HEK293 (cell line): ENCODE measurements around the gene ACHE.
A peak's percentile ranks its signal among the peaks of the same experiment; 100 is the strongest.

ENCODE experiments used
- CTCF ChIA-PET: fragments of 350-600 bp; formaldehyde crosslinking; extraction: SDS; loops from one replicate; lab custom pipeline; 2021; ENCODE audit warnings: antibody characterized with exemption; lab: Yijun Ruan, JAX
- POLR2A ChIA-PET: fragments of 300-600 bp; formaldehyde crosslinking; extraction: SDS; loops from one replicate; lab custom pipeline; 2020; ENCODE audit warnings: antibody characterized with exemption, inconsistent platforms; lab: Yijun Ruan, JAX
- H3K27ac ChIP-seq: fragments of 200-500 bp; sonication (Bioruptor generic); 2 replicates; pipeline ENCODE4 v1.5.1; 2014; ENCODE audit warnings: low read depth, low read length, control low read depth, inconsistent platforms; ENCODE audit errors: extremely low read depth
- H3K36me3 ChIP-seq, 2 experiments: fragments of 200-500 bp in 1 of 2; sonication (Bioruptor generic) in 1 of 2; 1 replicate in 1 of 2; 2 replicates in 1 of 2; pipeline ENCODE4 v1.5.1; 2014 to 2017; ENCODE audit warnings: inconsistent platforms in 2 of 2, low read length in 2 of 2; ENCODE audit not compliant: control insufficient read depth in 2 of 2, insufficient read depth in 1 of 2
- H3K4me1 ChIP-seq: fragments of 200-500 bp; sonication (Bioruptor generic); 2 replicates; pipeline ENCODE4 v1.5.1; 2014; ENCODE audit warnings: mild to moderate bottlenecking, low read length, inconsistent platforms; ENCODE audit not compliant: control insufficient read depth, insufficient read depth
- H3K4me3 ChIP-seq: 2 replicates; pipeline ENCODE4 v1.5.1; 2011; ENCODE audit warnings: low read depth, mild to moderate bottlenecking, control low read depth, low read length, moderate library complexity
- H3K9me3 ChIP-seq: fragments of 200-500 bp; sonication (Bioruptor generic); 2 replicates; pipeline ENCODE4 v1.5.1; 2014; ENCODE audit warnings: low read depth, low read length, inconsistent platforms; ENCODE audit not compliant: control insufficient read depth, insufficient read depth
- MYNN ChIP-seq: fragments of 450-650 bp; formaldehyde crosslinking; IDR thresholded peaks from 2 replicates; pipeline ENCODE4 v1.5.1; 2016; ENCODE audit warnings: missing biosample characterization, missing genetic modification characterization, borderline replicate concordance
- ZBTB17 ChIP-seq: fragments of 450-650 bp; formaldehyde crosslinking; IDR thresholded peaks from 2 replicates; pipeline ENCODE4 v1.5.1; 2016; ENCODE audit warnings: missing biosample characterization, missing genetic modification characterization
- ZFP41 ChIP-seq: fragments of 450-650 bp; formaldehyde crosslinking; IDR thresholded peaks from 2 replicates; pipeline ENCODE4 v1.5.1; 2016; ENCODE audit warnings: missing biosample characterization, missing genetic modification characterization, borderline replicate concordance
- ZNF140 ChIP-seq: fragments of 450-650 bp; formaldehyde crosslinking; IDR thresholded peaks from 2 replicates; pipeline ENCODE4 v1.5.1; 2016; ENCODE audit warnings: missing biosample characterization, missing genetic modification characterization
- ZNF175 ChIP-seq: fragments of 450-650 bp; formaldehyde crosslinking; IDR thresholded peaks from 2 replicates; pipeline ENCODE4 v1.5.1; 2016; ENCODE audit warnings: missing biosample characterization, missing genetic modification characterization
- ZNF266 ChIP-seq: fragments of 450-650 bp; formaldehyde crosslinking; IDR thresholded peaks from 2 replicates; pipeline ENCODE4 v1.5.1; 2016; ENCODE audit warnings: missing biosample characterization, missing genetic modification characterization, low read depth
- ZNF274 ChIP-seq, 2 experiments: fragments of 200-500 bp in 1 of 2; fragments of 450-650 bp in 1 of 2; sonication (Bioruptor generic) in 1 of 2; formaldehyde crosslinking in 1 of 2; IDR thresholded peaks; 2 replicates each; pipeline versions ENCODE4 v1.5.1 to v1.6.1; 2014 to 2016; ENCODE audit warnings: borderline replicate concordance in 1 of 2, inconsistent platforms in 1 of 2, low read length in 1 of 2, missing biosample characterization in 1 of 2, missing genetic modification characterization in 1 of 2
- ZNF354C ChIP-seq: fragments of 450-650 bp; formaldehyde crosslinking; IDR thresholded peaks from 2 replicates; pipeline ENCODE4 v1.5.1; 2016; ENCODE audit warnings: missing biosample characterization, missing genetic modification characterization, low read depth, borderline replicate concordance
- ZNF366 ChIP-seq: fragments of 450-650 bp; formaldehyde crosslinking; conservative IDR thresholded peaks from 2 replicates; pipeline ENCODE4 v1.5.1; 2016; ENCODE audit warnings: missing biosample characterization, missing genetic modification characterization
- ZNF394 ChIP-seq: fragments of 450-650 bp; formaldehyde crosslinking; IDR thresholded peaks from 2 replicates; pipeline ENCODE4 v1.5.1; 2016; ENCODE audit warnings: missing biosample characterization, missing genetic modification characterization, mild to moderate bottlenecking, moderate library complexity, borderline replicate concordance
- ZNF433 ChIP-seq: fragments of 450-650 bp; formaldehyde crosslinking; IDR thresholded peaks from 2 replicates; pipeline ENCODE4 v1.5.1; 2016; ENCODE audit warnings: missing biosample characterization, missing genetic modification characterization, low read depth
- ZNF623 ChIP-seq: fragments of 450-650 bp; formaldehyde crosslinking; IDR thresholded peaks from 2 replicates; pipeline ENCODE4 v1.5.1; 2016; ENCODE audit warnings: missing biosample characterization, missing genetic modification characterization
- ZNF747 ChIP-seq: fragments of 450-650 bp; formaldehyde crosslinking; IDR thresholded peaks from 2 replicates; pipeline ENCODE4 v1.5.1; 2016; ENCODE audit warnings: missing biosample characterization, missing genetic modification characterization
- ZSCAN16 ChIP-seq: fragments of 450-650 bp; formaldehyde crosslinking; IDR thresholded peaks from 2 replicates; pipeline ENCODE4 v1.5.1; 2016; ENCODE audit warnings: missing biosample characterization, missing genetic modification characterization
- ZXDB ChIP-seq: fragments of 450-650 bp; formaldehyde crosslinking; IDR thresholded peaks from 2 replicates; pipeline ENCODE4 v1.5.1; 2016; ENCODE audit warnings: missing biosample characterization, missing genetic modification characterization
- TF ChIP-seq, protein P1 (sequence below): fragments of 450-650 bp; formaldehyde crosslinking; IDR thresholded peaks from 2 replicates; pipeline ENCODE4 v1.5.1; 2017; ENCODE audit warnings: missing biosample characterization, missing genetic modification characterization
- TF ChIP-seq, protein P2 (sequence below): fragments of 450-650 bp; formaldehyde crosslinking; IDR thresholded peaks from 2 replicates; pipeline ENCODE4 v1.5.1; 2016; ENCODE audit warnings: missing biosample characterization, missing genetic modification characterization
- TF ChIP-seq, protein P3 (sequence below): fragments of 450-650 bp; formaldehyde crosslinking; IDR thresholded peaks from 2 replicates; pipeline ENCODE4 v1.5.1; 2016; ENCODE audit warnings: missing biosample characterization, missing genetic modification characterization
- TF ChIP-seq, protein P4 (sequence below): fragments of 450-650 bp; formaldehyde crosslinking; IDR thresholded peaks from 2 replicates; pipeline ENCODE4 v1.5.1; 2016; ENCODE audit warnings: missing biosample characterization, missing genetic modification characterization

ACHE gene

DNA sequence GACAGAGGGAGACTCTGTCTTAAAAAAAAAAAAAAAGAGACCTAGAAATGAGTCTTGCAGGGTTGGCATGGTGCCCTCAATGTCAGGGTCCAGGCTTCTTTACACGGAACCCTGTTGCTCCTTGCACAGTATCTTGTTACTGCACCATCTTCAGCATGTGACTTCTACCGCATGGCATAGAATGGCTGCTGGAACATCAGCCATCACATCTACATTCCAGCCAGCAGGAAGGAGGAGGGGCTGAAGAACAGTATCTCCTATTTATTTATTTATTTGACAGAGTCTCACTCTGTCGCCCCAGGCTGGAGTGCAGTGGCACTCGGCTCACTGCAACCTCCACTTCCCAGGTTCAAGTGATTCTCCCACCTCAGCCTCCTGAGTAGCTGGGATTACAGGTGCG is 3.7 kb upstream of the ACHE start:
- TF ChIP-seq ZNF433 (tag by site-specific recombination) (no peak), ZSCAN16 (tag by site-specific recombination) (no peak), ZXDB (tag by site-specific recombination) (0 out of 2 replicates have a peak, but pooled peaks have one; percentile 28)
- TF ChIP-seq, protein P1, sequence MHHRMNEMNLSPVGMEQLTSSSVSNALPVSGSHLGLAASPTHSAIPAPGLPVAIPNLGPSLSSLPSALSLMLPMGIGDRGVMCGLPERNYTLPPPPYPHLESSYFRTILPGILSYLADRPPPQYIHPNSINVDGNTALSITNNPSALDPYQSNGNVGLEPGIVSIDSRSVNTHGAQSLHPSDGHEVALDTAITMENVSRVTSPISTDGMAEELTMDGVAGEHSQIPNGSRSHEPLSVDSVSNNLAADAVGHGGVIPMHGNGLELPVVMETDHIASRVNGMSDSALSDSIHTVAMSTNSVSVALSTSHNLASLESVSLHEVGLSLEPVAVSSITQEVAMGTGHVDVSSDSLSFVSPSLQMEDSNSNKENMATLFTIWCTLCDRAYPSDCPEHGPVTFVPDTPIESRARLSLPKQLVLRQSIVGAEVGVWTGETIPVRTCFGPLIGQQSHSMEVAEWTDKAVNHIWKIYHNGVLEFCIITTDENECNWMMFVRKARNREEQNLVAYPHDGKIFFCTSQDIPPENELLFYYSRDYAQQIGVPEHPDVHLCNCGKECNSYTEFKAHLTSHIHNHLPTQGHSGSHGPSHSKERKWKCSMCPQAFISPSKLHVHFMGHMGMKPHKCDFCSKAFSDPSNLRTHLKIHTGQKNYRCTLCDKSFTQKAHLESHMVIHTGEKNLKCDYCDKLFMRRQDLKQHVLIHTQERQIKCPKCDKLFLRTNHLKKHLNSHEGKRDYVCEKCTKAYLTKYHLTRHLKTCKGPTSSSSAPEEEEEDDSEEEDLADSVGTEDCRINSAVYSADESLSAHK (tag by site-specific recombination): no peak
- POLR2A ChIA-PET: no interaction called here
- CTCF ChIA-PET: interaction anchor here (0.6 to 3.9 kb wide), 6 partner anchors 34 to 633 kb away, joined by 3 to 27 read pairs (median 6); no protein-coding TSS in a partner anchor

DNA sequence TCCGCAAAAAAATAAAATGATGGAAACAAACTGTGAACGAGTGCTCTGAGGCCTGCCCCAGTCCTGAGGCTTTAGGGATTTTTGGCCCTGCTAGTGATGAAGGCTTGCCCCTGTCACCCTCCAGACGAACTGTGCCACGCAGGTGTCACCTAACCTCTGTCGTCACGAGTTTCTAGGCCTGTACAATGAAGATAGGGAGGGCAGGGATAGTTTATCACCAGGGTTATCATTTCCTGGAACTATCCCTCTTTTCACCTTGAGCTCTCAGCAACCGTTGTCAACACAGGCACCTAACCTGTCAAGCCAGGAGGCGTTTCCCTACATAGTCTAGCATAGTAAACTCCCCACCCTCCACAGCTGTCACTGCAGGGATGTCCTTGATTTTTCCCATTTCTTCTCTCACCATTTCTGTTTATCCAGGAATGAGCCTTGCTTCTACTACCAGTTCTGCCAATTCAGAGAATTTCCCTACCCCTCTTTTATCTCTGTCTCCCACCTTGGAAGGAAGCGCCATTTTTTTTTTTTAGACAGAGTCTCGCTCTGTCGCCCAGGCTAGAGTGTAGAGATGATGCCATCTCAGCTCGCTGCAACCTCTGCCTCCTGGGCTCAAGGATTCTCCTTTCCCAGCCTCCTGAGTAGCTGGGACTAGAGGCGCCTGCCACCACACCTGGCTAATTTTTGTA is 2.2 kb upstream of the ACHE start:
- 0 out of 2 replicates have a peak, but pooled peaks have one; percentile 14 for TF ChIP-seq ZNF366
- TF ChIP-seq ZNF266 (tag by site-specific recombination): no peak
- H3K36me3 ChIP-seq: no peaks in the 10 kb centered on the region
- no peak overlapping the region for H3K4me3 ChIP-seq
- ChIA-PET POLR2A (no interaction called here), CTCF (interaction anchor here (0.6 to 3.0 kb wide), 6 partner anchors 60 to 442 kb away, joined by 3 to 27 read pairs (median 4); no protein-coding TSS in a partner anchor)
- H3K4me1 ChIP-seq: no peaks in the 10 kb centered on the region; the same call in 1 of the 2 replicates
- no peaks in the 10 kb centered on the region for H3K9me3 ChIP-seq
- H3K27ac ChIP-seq: no peak overlapping the region

More for the DNA sequence above, 3.7 kb upstream of the ACHE start:
- H3K4me1 ChIP-seq: no peaks in the 10 kb centered on the region; the same call in 1 of the 2 replicates
- no peaks in the 10 kb centered on the region for H3K9me3 ChIP-seq
- H3K4me3 ChIP-seq: no peak overlapping the region
- H3K27ac ChIP-seq: no peak overlapping the region
- no peaks in the 10 kb centered on the region for H3K36me3 ChIP-seq

DNA sequence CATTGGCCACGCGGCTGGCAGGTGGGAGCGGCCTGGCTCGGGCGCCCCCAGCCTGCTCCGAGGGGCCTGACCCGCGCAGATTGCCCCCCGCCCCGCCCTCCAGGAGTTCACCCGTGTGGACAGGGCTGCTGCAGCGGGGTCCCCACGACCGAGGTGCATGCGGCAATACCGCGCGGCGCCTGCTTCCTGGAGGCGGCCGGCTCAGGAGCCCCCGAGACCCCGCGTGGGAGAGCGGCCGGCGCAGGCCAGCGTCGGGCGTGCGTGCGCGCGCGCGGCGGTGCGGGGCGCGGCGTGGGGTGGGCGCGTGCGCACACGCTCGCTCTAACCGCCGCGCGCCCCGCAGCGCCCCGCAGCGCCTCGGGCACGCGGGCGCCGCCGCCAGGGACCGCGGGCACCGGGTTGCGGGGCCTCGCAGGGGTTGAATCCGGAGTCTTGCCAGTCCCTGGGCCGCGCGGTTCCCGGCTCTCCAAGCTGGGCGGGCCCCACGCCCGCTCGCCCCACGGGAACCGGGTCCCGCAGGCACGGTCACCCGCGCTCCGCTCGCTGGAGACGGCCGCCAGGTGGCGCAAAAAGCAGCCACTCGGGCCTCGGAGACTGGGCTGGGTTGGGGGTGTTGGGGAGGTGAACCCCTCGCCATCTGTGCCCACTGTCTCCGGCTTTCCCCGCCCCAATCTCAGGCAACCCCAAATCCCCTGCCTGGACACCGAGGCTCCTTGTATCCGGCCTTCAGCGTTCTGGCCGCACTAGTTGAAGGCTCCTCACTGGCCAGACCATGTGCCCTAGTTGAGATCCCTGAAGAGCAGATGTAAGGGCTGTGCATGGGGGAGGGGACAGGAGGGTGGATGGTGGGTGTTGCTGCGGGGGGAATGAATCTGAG is 1.3 kb upstream of the ACHE start:
- H3K4me3 ChIP-seq: peak overlapping the region; percentile 20
- POLR2A ChIA-PET: no interaction called here
- TF ChIP-seq MYNN (no peak), ZBTB17 (tag by site-specific recombination) (peak; percentile 86), ZNF623 (no peak), ZNF394 (no peak), ZNF140 (tag by site-specific recombination) (no peak), ZNF175 (tag by site-specific recombination) (no peak), ZNF274 (IDR thresholded peaks at IDR 0.05; ENCODE audit: low read length) (no peak), ZNF274 (tag by site-specific recombination; IDR thresholded peaks at IDR 0.05; ENCODE audit: borderline replicate concordance) (no peak), ZNF747 (tag by site-specific recombination) (no peak), ZFP41 (tag by site-specific recombination) (no peak), ZNF354C (tag by site-specific recombination) (no peak)
- TF ChIP-seq, protein P2, sequence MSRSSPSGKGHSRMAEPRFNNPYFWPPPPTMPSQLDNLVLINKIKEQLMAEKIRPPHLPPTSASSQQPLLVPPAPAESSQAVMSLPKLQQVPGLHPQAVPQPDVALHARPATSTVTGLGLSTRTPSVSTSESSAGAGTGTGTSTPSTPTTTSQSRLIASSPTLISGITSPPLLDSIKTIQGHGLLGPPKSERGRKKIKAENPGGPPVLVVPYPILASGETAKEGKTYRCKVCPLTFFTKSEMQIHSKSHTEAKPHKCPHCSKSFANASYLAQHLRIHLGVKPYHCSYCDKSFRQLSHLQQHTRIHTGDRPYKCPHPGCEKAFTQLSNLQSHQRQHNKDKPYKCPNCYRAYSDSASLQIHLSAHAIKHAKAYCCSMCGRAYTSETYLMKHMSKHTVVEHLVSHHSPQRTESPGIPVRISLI: no peak
- TF ChIP-seq, protein P3, sequence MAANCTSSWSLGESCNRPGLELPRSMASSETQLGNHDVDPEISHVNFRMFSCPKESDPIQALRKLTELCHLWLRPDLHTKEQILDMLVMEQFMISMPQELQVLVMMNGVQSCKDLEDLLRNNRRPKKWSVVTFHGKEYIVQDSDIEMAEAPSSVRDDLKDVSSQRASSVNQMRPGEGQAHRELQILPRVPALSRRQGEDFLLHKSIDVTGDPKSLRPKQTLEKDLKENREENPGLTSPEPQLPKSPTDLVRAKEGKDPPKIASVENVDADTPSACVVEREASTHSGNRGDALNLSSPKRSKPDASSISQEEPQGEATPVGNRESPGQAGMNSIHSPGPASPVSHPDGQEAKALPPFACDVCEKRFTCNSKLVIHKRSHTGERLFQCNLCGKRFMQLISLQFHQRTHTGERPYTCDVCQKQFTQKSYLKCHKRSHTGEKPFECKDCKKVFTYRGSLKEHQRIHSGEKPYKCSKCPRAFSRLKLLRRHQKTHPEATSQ (tag by site-specific recombination): no peak
- TF ChIP-seq, protein P4, sequence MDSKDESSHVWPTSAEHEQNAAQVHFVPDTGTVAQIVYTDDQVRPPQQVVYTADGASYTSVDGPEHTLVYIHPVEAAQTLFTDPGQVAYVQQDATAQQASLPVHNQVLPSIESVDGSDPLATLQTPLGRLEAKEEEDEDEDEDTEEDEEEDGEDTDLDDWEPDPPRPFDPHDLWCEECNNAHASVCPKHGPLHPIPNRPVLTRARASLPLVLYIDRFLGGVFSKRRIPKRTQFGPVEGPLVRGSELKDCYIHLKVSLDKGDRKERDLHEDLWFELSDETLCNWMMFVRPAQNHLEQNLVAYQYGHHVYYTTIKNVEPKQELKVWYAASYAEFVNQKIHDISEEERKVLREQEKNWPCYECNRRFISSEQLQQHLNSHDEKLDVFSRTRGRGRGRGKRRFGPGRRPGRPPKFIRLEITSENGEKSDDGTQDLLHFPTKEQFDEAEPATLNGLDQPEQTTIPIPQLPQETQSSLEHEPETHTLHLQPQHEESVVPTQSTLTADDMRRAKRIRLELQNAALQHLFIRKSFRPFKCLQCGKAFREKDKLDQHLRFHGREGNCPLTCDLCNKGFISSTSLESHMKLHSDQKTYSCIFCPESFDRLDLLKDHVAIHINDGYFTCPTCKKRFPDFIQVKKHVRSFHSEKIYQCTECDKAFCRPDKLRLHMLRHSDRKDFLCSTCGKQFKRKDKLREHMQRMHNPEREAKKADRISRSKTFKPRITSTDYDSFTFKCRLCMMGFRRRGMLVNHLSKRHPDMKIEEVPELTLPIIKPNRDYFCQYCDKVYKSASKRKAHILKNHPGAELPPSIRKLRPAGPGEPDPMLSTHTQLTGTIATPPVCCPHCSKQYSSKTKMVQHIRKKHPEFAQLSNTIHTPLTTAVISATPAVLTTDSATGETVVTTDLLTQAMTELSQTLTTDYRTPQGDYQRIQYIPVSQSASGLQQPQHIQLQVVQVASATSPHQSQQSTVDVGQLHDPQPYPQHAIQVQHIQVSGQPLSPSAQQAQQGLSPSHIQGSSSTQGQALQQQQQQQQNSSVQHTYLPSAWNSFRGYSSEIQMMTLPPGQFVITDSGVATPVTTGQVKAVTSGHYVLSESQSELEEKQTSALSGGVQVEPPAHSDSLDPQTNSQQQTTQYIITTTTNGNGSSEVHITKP: no peak

More for the DNA sequence above, 1.3 kb upstream of the ACHE start:
- H3K36me3 ChIP-seq: no peaks in the 10 kb centered on the region
- H3K27ac ChIP-seq: peak overlapping the region; percentile 50; the same call in 1 of the 2 replicates
- CTCF ChIA-PET: interaction anchor here (3.0 kb wide), 1 partner anchor 162 kb away, joined by 27 read pairs; no protein-coding TSS in a partner anchor
- H3K4me1 ChIP-seq: no peaks in the 10 kb centered on the region; the same call in 1 of the 2 replicates
- H3K9me3 ChIP-seq: no peaks in the 10 kb centered on the region
